ENCODE data around the gene PMM1. TPM values are rescaled to one million over a fixed set of nuclear protein-coding genes. Genes with fewer than 3 reads are reported as not detected.
"Not testable (repeated sequence)": the region's sequence is repeated elsewhere in the genome, so short reads cannot be mapped to it uniquely, and the experiment has no call there.

The PMM1 gene
- total RNA-seq, 4 donors from 2014 or later, result 21.0 to 76.5 (median 34.6) TPM

DNA sequence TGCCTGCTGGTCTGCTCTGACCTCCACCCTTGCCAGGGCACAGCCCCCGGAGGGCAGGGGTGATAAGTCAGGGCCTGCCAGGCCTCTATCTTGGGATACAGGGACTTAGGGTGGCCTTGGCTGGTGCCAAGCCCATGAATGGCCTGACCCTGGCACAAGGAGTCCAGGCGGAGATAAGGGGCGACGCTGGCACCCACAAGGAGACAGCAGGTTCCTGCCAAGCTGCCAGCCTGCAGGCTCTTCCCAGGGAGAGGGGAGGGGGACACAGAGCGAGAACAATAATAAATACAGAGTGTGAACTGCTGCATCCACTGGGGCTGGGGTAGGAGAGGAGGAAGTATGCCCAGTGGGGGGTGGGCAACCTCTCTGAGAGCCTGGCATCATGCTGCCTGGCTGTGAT, 27.9 kb downstream of the PMM1 start:
- H3K36me3 ChIP-seq, result no peaks in the 10 kb centered on the region
- no peaks in the 10 kb centered on the region for H3K9me3 ChIP-seq
- no peak for TF ChIP-seq POLR2A (IDR thresholded peaks at IDR 0.05)
- TF ChIP-seq, protein P1, sequence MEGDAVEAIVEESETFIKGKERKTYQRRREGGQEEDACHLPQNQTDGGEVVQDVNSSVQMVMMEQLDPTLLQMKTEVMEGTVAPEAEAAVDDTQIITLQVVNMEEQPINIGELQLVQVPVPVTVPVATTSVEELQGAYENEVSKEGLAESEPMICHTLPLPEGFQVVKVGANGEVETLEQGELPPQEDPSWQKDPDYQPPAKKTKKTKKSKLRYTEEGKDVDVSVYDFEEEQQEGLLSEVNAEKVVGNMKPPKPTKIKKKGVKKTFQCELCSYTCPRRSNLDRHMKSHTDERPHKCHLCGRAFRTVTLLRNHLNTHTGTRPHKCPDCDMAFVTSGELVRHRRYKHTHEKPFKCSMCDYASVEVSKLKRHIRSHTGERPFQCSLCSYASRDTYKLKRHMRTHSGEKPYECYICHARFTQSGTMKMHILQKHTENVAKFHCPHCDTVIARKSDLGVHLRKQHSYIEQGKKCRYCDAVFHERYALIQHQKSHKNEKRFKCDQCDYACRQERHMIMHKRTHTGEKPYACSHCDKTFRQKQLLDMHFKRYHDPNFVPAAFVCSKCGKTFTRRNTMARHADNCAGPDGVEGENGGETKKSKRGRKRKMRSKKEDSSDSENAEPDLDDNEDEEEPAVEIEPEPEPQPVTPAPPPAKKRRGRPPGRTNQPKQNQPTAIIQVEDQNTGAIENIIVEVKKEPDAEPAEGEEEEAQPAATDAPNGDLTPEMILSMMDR (IDR thresholded peaks at IDR 0.05), result no peak
- intact Hi-C loops (cut with DNase I; ENCODE audit: low total_unique reads), result no loop called here
- peak overlapping the region; percentile 60 for H3K4me3 ChIP-seq
- H3K4me1 ChIP-seq, result peaks cover 0 to 12% of the 10 kb centered on the region in 2 donors
- DNase-seq, result no peak
- H3K27ac ChIP-seq, result peak overlapping the region; percentile 96 to 99
- H3K27me3 ChIP-seq, result no peaks in the 10 kb centered on the region

DNA sequence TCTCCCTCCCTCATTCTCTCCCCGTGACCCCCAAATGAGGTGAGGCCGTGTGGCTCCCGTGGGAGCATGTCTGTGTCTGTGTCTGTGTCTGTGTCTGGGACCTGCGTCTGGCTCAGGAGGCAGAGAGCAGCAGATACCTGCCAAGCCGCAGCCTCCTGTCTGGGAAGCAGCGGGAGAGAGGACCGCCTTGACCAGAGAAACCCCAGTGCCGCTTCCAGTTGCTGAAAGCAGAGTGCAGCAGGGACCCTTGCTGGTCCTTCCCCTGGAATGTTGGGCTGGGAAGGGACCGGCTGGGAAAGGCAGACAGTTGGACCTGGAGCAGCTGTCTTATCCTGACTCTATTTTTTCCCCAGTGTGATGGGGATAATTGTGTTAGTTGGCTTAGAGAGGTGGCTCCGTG, 28.3 kb downstream of the PMM1 start:
- Histone ChIP-seq H3K27ac (peak overlapping the region; percentile 96 to 99), H3K4me1 (peaks cover 4 to 12% of the 10 kb centered on the region in 2 donors), H3K4me3 (peak overlapping the region; percentile 60), H3K27me3 (no peaks in the 10 kb centered on the region), H3K36me3 (no peaks in the 10 kb centered on the region), H3K9me3 (no peaks in the 10 kb centered on the region)
- TF ChIP-seq POLR2A (IDR thresholded peaks at IDR 0.05), result no peak
- TF ChIP-seq, protein P1 (IDR thresholded peaks at IDR 0.05), result no peak
- intact Hi-C loops (cut with DNase I; ENCODE audit: low total_unique reads), result no loop called here
- no peak for DNase-seq

DNA sequence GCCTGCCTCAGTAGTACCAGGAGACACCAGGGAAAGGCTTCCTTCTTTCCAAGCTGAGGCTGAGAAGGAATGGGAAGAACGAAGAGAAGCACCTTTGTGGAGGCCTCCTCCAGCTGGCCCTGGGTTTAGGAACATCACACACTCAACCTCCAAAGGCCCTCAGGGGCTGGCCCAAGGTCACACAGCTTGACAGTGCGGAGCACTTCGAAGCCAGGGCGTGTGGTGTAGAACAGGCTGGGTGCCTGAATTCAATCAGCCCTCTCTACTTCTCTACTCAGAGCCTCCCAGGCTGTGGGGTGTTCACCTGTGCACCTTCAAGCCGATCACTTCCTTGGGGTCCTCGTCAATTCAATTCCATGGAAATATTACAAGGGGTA, 29.6 kb downstream of the PMM1 start:
- Histone ChIP-seq H3K9me3 (no peaks in the 10 kb centered on the region), H3K4me1 (peaks cover 5 to 12% of the 10 kb centered on the region in 2 donors), H3K36me3 (no peaks in the 10 kb centered on the region), H3K27me3 (no peaks in the 10 kb centered on the region), H3K27ac (peak overlapping the region; percentile 96 to 99), H3K4me3 (peak overlapping the region; percentile 60)
- TF ChIP-seq POLR2A (IDR thresholded peaks at IDR 0.05), result no peak
- TF ChIP-seq, protein P1 (IDR thresholded peaks at IDR 0.05), result no peak
- DNase-seq, result no peak
- intact Hi-C loops (cut with DNase I; ENCODE audit: low total_unique reads), result no loop called here

DNA sequence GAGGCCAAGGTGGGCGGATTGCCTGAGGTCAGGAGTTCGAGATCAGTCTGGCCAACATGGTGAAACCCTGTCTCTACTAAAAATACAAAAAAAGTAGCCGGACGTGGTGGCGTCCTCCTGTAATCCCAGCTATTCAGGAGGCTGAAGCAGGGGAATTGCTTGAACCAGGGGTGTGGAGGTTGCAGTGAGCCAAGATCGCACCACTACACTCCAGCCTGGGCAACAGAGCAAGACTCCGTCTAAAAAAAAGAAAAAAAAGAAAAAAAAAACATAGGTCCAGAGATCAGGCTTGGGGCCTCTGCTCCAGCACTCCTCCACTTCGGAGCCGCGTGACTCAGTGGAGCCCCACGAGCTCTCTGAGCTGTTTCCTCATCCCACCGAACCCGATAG, 31.4 kb downstream of the PMM1 start:
- intact Hi-C loops (cut with DNase I; ENCODE audit: low total_unique reads); DNase-seq; H3K4me3 ChIP-seq; H3K9me3 ChIP-seq; H3K27me3 ChIP-seq; H3K36me3 ChIP-seq: not testable (repeated sequence)
- Histone ChIP-seq H3K4me1 (peaks cover 5 to 12% of the 10 kb centered on the region in 2 donors), H3K27ac (peak overlapping the region; percentile 58 to 77)

DNA sequence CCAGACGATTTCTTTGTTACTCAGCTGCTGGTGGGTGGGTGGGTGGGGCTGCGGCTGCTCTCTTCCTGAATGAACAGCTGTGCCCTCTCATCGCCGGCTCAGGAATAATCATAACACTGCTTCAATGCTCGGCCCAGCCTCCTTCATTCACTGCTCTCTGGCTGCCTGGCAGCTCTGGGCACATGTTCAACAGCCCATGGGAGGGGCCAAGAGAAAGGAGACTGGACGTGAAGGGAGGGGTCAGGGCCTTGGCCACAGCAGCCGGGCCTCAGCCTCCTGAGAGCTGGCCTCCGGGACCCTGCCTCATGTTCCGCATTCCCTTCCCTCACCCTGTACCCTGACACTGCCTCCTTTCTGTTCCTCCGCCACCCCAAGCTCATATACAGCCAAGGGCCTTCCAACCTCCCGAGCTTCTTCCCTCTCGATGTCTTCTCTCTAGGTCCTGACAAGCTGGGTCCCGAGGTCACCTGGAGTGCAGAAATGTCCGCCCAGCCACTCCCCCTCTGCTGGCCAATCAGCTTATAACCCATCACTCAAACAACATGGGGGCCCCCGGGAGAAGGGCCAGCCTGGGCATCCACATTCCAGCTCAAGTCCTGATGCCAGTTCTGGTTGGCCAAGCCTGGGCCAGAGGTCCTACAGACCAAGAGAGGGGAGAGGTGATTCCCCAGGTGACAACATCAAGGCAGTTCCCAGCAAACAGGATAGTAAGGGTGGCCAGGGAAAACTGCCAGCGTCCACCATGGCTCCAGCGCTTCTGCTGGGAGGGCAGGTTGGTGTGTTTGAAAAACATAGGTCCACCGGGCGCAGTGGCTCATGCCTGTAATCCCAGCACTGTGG, 32.0 kb downstream of the PMM1 start:
- Histone ChIP-seq H3K27ac (peak overlapping the region; percentile 58 to 77), H3K27me3 (no peaks in the 10 kb centered on the region), H3K4me3 (peak overlapping the region in 1 of 2 donors; percentile 11), H3K36me3 (no peaks in the 10 kb centered on the region), H3K4me1 (peaks cover 5 to 8% of the 10 kb centered on the region in 2 donors), H3K9me3 (no peaks in the 10 kb centered on the region)
- intact Hi-C loops (cut with DNase I; ENCODE audit: low total_unique reads), result no loop called here
- peak; percentile 79 to 83 for DNase-seq
- TF ChIP-seq POLR2A (IDR thresholded peaks at IDR 0.05), result no peak
- TF ChIP-seq, protein P1 (IDR thresholded peaks at IDR 0.05), result no peak

Measured in uterus (tissue), 4 donors.